HTR-8/SVneo (cell line): ENCODE measurements around the gene GALNT14.

Source experiments
- DNase-seq: peaks from one replicate; pipeline ENCODE4 v3.0.0; 2011; ENCODE audit warnings: low spot score, mixed read lengths; ENCODE audit not compliant: insufficient read length
- FAIRE-seq: peaks from 2 replicates; lab custom pipeline; 2011; peaks lifted over from hg19 to GRCh38; lab: Jason Lieb, UNC

Gene GALNT14

DNA sequence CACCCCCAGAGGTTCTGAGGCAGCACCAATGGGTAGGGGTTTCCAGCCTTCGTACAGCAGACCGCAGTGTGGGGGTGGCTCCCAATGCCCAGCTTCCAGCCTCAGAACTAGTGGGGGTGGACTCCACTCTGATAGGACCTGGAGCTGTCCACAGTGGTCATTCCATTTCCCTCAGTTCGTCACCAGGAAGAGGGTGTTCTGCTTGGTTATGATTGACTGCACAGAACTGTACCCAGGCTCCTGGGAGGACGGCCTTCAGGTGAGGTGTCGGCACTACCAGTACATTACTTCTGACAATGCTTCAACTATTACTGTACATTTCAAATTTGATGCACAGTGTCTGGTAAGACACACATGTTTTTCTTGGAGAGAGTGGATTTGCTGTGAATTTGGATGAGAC, 180.6 kb downstream of the GALNT14 start:
- DNase-seq: no peak
- FAIRE-seq: no peak

- DNase-seq (no peak), FAIRE-seq (no peak)
These were observed 181.2 kb downstream of the GALNT14 start for GRCh38 chr2:30956995-30957394.

DNA sequence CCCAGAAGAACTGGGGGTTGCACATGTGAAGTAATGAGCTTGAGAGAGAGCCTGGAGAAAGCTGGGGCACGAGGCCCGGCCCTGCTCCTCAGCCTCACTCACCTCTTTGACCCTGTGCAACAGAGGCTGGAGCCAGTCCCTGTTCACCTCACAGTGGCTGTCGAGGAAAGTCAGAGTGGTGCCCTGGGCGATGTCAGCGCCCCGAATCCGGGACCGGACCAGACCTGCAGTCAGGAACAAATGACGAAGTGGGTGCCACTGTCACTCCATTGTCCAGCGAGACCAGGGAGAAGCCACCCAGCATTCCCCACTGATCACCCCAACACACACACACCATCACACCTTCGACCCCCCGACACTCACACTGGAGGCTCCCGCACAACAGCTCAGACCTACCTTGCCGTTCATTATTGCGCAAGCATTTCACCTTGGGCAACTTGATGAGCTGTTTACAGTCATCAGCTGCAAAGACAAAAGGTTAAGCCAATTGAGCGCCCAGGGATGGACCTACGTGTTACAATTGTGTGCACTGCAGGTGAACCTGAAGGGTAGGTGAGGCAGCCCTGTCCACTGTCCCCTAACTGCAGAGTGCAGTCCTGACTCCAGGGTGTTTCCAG, 182.6 kb downstream of the GALNT14 start:
- FAIRE-seq (no peak), DNase-seq (no peak)

- FAIRE-seq (no peak), DNase-seq (no peak)
These were observed 187.9 kb downstream of the GALNT14 start for GRCh38 chr2:30950339-30950738.

GRCh38 chr2:30949435-30949834, 188.8 kb downstream of the GALNT14 start:
- DNase-seq (no peak), FAIRE-seq (no peak)

DNA sequence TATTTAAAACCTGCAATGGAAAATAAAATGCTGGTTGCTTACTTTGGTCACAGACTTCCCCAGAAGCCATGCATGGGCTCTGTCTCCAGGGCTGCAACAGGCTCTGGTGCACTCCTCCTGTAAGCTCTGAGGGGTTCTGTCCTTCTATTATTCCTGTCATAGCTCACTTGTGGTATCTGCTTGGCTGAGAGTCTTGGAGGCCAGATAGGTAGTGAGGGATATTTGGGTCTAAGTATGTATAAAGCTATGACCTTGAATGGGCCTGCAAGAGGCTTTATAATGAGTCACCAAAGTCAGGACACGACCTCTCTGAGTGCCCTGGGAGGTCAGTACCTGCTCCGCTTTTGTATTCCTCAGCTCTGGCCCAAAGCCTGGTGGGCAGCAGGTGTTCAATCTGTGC, 189.4 kb downstream of the GALNT14 start:
- DNase-seq: no peak
- FAIRE-seq: no peak

GRCh38 chr2:30948130-30948529, 190.1 kb downstream of the GALNT14 start:
- FAIRE-seq (no peak), DNase-seq (no peak)

DNA sequence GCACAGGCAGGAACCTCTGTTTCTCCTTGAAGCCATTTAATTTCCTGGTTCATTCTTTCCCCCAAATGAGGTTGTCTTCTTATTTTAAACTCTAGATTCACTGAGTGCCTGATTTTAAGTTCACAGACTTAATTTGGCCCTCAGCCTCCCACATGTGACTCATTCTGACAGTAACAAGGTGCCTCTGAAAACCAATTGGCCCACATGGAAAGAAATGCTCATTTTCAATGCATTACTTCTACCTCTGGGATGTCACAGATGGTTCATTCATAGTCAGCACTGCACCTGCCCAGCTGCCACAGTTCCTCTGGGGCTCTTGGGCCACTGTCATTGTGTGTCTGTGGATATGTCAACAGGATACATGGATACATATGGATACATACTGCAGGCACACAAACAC, 190.6 kb downstream of the GALNT14 start:
- no peak for DNase-seq
- FAIRE-seq: no peak

GRCh38 chr2:30942419-30942818, 195.8 kb downstream of the GALNT14 start:
- DNase-seq (no peak), FAIRE-seq (no peak)

GRCh38 chr2:30940839-30941238, 197.4 kb downstream of the GALNT14 start:
- no peak for DNase-seq
- no peak for FAIRE-seq

GRCh38 chr2:30939364-30939763, 198.9 kb downstream of the GALNT14 start:
- no peak for DNase-seq
- FAIRE-seq: no peak

DNA sequence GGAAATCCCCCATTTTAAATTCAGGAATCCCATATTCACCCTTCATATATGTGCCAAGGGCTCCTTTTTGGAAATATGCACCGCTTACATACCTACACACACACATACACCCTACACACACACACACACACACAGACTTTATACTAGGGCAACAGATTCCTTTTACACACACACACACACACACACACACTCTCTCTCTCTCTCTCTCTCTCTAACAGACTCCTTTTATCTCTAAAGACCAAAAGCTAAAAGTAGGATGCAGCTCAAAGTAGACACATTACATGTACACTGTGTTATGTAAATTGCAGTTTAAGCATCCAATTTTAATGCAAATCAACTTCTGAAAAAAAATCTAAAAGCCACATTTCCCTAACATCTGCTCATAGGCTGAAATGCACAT, 200.0 kb downstream of the GALNT14 start:
- DNase-seq (no peak), FAIRE-seq (no peak)

- no peak for FAIRE-seq
These were observed 201.3 kb downstream of the GALNT14 start for GRCh38 chr2:30936977-30937376.

GRCh38 chr2:30935795-30936194, 202.4 kb downstream of the GALNT14 start:
- no peak for DNase-seq
- FAIRE-seq: no peak

More at GRCh38 chr2:30936977-30937376, 201.3 kb downstream of the GALNT14 start:
- DNase-seq: no peak

- FAIRE-seq (no peak), DNase-seq (no peak)
These were observed 204.2 kb downstream of the GALNT14 start for GRCh38 chr2:30934066-30934465.

- DNase-seq (no peak), FAIRE-seq (no peak)
These were observed 204.7 kb downstream of the GALNT14 start for GRCh38 chr2:30933496-30933895.

DNA sequence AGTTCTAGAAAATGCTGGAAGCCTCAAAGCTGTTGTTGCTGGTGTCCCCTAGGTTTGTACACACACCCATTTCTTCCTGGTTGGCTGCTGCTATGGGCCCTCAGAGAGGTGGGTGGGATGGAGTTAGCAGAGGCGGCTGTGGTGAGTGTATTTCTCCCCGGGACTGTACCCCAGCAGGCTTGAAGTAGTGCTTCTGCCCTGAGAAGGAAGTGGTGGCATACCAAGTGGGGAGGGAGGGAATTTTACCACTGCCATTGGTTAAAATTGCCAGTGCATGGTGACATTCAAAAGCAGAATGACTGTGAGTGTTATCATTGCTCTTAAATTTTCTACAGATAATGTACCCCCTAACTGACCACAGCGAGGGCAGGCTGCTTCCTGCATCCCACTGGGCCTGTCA, 205.4 kb downstream of the GALNT14 start:
- no peak for FAIRE-seq
- no peak for DNase-seq

DNA sequence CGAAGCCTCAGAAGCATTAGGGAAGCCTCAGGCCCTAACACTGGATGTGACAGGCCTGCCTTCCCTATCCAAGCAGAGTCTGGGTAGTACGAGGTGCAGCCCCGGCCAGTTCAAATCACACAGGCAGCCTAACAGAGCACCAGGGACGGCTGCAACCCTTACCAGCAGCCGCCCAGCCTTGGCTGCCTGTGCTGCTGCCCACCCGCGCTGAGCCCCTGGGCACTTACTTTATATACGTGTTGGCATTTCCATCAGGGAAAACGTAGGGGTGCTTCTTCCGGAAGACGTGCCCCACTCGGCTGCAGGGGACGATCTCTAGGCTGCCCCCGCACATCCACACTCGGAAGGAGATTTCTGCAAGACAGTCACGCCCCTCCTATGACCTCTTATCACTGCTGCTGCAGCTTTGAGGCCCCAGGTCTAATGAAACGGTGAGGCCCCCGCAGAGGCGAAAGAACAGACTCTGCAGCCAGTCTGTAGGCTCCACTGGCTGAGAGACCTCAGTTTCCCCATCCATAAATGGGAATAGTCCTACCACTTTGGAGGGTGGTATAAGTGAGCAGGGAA, 206.3 kb downstream of the GALNT14 start:
- DNase-seq: no peak
- FAIRE-seq: no peak

- DNase-seq (no peak), FAIRE-seq (no peak)
These were observed 207.5 kb downstream of the GALNT14 start for GRCh38 chr2:30930716-30931115.

- no peak for FAIRE-seq
- DNase-seq: no peak
These were observed 210.7 kb downstream of the GALNT14 start for GRCh38 chr2:30927465-30928075.

DNA sequence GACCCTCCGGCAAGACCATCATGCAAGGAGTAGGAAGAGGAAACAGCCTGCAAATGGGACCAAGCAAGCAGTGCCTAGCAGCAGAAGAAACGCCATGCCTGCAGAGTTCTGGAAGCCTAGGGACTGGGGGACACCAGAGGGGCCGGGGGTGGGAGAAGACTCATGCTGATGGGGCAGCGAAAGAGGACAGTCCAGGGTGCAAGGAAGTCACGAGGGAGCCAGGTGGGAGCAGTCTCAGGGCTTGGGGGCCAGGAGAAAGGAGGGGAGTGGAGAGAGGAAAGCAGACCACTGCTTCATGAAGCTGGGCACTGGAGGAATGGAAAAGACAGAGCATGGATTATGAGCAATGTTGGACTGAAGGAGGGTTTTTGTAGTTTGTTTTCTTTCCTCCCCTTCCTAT, 211.6 kb downstream of the GALNT14 start:
- no peak for DNase-seq
- FAIRE-seq: no peak

DNA sequence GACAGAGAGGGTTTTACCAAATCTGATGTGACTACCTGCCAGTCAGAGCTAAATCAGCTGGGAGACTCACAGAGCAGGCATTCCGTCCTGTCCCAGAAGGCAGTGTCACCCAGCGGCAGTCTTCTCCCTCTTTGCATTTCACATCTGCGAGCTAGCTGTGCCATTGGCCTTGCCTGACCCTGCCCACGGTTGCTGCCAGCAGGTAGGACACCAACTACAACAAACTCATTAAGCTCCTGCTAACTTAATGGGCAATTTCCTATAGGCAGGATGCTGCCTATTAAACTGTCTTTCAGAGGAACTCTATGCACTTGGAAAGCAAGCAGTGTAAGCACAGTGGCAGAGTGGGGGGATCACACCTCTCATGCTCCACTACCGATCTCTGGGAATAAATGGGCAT, 214.6 kb downstream of the GALNT14 start:
- DNase-seq (no peak), FAIRE-seq (no peak)
